Testis (tissue), 3 donors: ENCODE data around the gene SHC3. TPM values are rescaled to one million over a fixed set of nuclear protein-coding genes. Genes with fewer than 3 reads are reported as not detected.
A peak's percentile ranks its signal among the peaks of the same experiment; 100 is the strongest.

ENCODE experiments used
- DNase-seq: peaks from one replicate; pipeline ENCODE4 v3.0.0-alpha.2; 2019
- H3K27ac ChIP-seq, 2 donors: fragments of 200-600 bp; sonication (generic); one replicate each; pipeline ENCODE4 v1.5.1; 2019
- H3K27me3 ChIP-seq: fragments of 200-600 bp; sonication (generic); one replicate; pipeline ENCODE4 v1.5.1; 2019
- H3K36me3 ChIP-seq: fragments of 200-600 bp; sonication (generic); one replicate; pipeline ENCODE4 v1.5.1; 2017; ENCODE audit warnings: low read depth; ENCODE audit errors: missing control alignments
- H3K4me1 ChIP-seq: fragments of 200-600 bp; sonication (generic); one replicate; pipeline ENCODE4 v1.5.1; 2019
- H3K4me3 ChIP-seq, 2 donors: fragments of 200-600 bp; sonication (generic); one replicate each; pipeline ENCODE4 v1.5.1; 2017 to 2019
- H3K9me3 ChIP-seq: fragments of 200-600 bp; sonication (generic); one replicate; pipeline ENCODE4 v1.5.1; 2017
- POLR2A ChIP-seq: fragments of 450-650 bp; IDR thresholded peaks from one replicate; pipeline ENCODE4 v1.6.1; 2017; ENCODE audit warnings: antibody characterized with exemption, mild to moderate bottlenecking, moderate library complexity
- WGBS, 2 donors: methylation state at CpG; one replicate each; pipeline ENCODE4 v1.1.5; 2018; 5-methylcytosine and 5-hydroxymethylcytosine counted together
- intact Hi-C: fragments of 100-400 bp; cut with DNase I; formaldehyde crosslinking; loops from one replicate; pipeline ENCODE4 v1.15.1; 2023; ENCODE audit warnings: low total_unique reads
- polyA plus RNA-seq: library from polyadenylated mRNA; stranded (reverse); fragments of 350-450 nt; fragmentation: Illumina TruSeq; extraction: RNeasy Lipid Tissue Mini Kit (QIAGEN cat#74804); gene quantifications from one replicate; pipeline ENCODE4 v1.2.3, GENCODE V29; 2014; ENCODE audit warnings: low read depth, low replicate concordance; ENCODE audit not compliant: insufficient read depth
- total RNA-seq, 2 donors: library from RNA; depleted of rRNA; stranded (reverse); fragments of >200 nt; gene quantifications; one replicate each; pipeline ENCODE4 v1.2.3, GENCODE V29; 2016
- TF ChIP-seq, protein P1 (sequence below), 3 experiments: fragments of 450-650 bp in 2 of 3; fragments of 200-600 bp in 1 of 3; sonication (generic) in 1 of 3; IDR thresholded peaks; one replicate each; pipeline ENCODE4 v1.5.1; 2016 to 2019; ENCODE audit warnings: antibody characterized with exemption in 3 of 3, mild to moderate bottlenecking in 2 of 3, moderate library complexity in 1 of 3

SHC3 gene
- total and polyA plus RNA-seq, 3 donors from 2014 or later: 0.37 to 0.87 (median 0.82) TPM

DNA sequence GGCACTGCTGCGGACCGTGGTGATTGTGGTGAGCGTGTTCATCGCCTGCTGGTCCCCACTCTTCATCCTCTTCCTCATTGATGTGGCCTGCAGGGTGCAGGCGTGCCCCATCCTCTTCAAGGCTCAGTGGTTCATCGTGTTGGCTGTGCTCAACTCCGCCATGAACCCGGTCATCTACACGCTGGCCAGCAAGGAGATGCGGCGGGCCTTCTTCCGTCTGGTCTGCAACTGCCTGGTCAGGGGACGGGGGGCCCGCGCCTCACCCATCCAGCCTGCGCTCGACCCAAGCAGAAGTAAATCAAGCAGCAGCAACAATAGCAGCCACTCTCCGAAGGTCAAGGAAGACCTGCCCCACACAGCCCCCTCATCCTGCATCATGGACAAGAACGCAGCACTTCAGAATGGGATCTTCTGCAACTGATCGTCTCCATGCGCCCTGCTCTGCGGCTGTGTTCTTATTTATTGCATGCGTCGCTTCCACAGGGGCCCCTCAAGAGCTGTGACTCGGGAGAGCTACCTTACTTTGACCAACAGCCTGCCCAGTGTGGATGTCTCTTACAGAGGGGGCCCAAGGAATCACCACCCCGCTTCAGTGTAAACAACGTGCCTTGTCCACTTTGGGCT, 176.6 kb downstream of the SHC3 start:
- H3K4me1 ChIP-seq: peaks cover 22% of the 10 kb centered on the region

DNA sequence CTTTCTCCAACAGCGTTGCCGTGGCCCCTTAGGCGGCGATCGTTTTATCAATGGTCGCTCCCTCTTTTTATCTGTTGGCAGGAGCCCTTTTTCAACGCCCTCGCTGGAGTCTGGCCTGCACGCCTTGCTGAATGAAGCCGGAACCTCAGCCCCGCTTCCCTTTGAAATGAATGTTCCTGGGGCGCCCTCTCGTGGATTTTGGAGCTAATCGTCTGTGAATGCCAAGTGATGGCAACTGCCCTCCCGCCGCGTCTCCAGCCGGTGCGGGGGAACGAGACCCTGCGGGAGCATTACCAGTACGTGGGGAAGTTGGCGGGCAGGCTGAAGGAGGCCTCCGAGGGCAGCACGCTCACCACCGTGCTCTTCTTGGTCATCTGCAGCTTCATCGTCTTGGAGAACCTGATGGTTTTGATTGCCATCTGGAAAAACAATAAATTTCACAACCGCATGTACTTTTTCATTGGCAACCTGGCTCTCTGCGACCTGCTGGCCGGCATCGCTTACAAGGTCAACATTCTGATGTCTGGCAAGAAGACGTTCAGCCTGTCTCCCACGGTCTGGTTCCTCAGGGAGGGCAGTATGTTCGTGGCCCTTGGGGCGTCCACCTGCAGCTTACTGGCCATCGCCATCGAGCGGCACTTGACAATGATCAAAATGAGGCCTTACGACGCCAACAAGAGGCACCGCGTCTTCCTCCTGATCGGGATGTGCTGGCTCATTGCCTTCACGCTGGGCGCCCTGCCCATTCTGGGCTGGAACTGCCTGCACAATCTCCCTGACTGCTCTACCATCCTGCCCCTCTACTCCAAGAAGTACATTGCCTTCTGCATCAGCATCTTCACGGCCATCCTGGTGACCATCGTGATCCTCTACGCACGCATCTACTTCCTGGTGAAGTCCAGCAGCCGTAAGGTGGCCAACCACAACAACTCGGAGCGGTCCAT, 177.4 kb downstream of the SHC3 start:
- Histone ChIP-seq H3K4me1 (peaks cover 22% of the 10 kb centered on the region), H3K4me3 (no peak overlapping the region), H3K9me3 (no peaks in the 10 kb centered on the region), H3K27ac (no peak overlapping the region), H3K36me3 (no peaks in the 10 kb centered on the region), H3K27me3 (no peaks in the 10 kb centered on the region)
- TF ChIP-seq, protein P1, sequence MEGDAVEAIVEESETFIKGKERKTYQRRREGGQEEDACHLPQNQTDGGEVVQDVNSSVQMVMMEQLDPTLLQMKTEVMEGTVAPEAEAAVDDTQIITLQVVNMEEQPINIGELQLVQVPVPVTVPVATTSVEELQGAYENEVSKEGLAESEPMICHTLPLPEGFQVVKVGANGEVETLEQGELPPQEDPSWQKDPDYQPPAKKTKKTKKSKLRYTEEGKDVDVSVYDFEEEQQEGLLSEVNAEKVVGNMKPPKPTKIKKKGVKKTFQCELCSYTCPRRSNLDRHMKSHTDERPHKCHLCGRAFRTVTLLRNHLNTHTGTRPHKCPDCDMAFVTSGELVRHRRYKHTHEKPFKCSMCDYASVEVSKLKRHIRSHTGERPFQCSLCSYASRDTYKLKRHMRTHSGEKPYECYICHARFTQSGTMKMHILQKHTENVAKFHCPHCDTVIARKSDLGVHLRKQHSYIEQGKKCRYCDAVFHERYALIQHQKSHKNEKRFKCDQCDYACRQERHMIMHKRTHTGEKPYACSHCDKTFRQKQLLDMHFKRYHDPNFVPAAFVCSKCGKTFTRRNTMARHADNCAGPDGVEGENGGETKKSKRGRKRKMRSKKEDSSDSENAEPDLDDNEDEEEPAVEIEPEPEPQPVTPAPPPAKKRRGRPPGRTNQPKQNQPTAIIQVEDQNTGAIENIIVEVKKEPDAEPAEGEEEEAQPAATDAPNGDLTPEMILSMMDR (IDR thresholded peaks at IDR 0.05): peak; percentile 71 to 83 (median 78)
- no peak for TF ChIP-seq POLR2A
- intact Hi-C loops: loop anchor here (5.0 kb wide), 1 partner anchor 409 kb away; no protein-coding TSS in a partner anchor
- peak; percentile 95 for DNase-seq
- WGBS, 2 donors: 21 to 24% methylated on average over 42 to 52 of the region's 52 CpGs

More for the DNA sequence above, 176.6 kb downstream of the SHC3 start:
- no peaks in the 10 kb centered on the region for H3K27me3 ChIP-seq
- no peaks in the 10 kb centered on the region for H3K9me3 ChIP-seq
- H3K36me3 ChIP-seq: no peaks in the 10 kb centered on the region
- 93 to 98% methylated on average over 15 to 27 of the region's 27 CpGs for WGBS, 2 donors
- no peak overlapping the region for H3K27ac ChIP-seq
- no peak overlapping the region for H3K4me3 ChIP-seq
- TF ChIP-seq POLR2A: no peak
- TF ChIP-seq, protein P1 (IDR thresholded peaks at IDR 0.05): no peak
- intact Hi-C loops: loop anchor here (5.0 kb wide), 1 partner anchor 410 kb away; no protein-coding TSS in a partner anchor
- no peak for DNase-seq

DNA sequence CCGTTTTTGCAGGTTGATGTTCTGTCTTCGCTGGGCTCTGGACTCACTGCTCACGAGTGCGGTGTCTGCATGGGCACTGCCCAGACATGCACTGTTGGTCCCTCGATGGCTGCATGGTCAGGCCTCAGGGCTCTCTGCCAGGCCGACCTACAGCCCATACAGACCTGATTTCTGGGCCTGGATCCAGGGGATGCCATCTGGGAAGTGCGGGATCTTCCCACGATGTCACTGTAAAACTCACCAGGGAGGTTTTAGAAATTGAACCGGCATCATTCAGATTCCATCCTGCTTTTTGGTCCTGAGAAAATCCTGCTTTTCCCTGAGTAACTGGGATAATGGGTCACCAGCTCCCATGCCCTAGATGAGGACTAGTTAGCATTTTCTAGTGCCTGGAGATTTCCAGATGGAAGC, 178.2 kb downstream of the SHC3 start:
- no peaks in the 10 kb centered on the region for H3K9me3 ChIP-seq
- TF ChIP-seq POLR2A: no peak
- TF ChIP-seq, protein P1 (IDR thresholded peaks at IDR 0.05): no peak
- no peak overlapping the region for H3K27ac ChIP-seq
- intact Hi-C loops: loop anchor here (5.0 kb wide), 1 partner anchor 408 kb away; no protein-coding TSS in a partner anchor
- DNase-seq: peak; percentile 44
- WGBS, 2 donors: 74 to 84% methylated on average over 9 of the region's 9 CpGs
- H3K27me3 ChIP-seq: no peaks in the 10 kb centered on the region
- H3K4me1 ChIP-seq: peaks cover 18% of the 10 kb centered on the region
- H3K4me3 ChIP-seq: no peak overlapping the region
- H3K36me3 ChIP-seq: no peaks in the 10 kb centered on the region

DNA sequence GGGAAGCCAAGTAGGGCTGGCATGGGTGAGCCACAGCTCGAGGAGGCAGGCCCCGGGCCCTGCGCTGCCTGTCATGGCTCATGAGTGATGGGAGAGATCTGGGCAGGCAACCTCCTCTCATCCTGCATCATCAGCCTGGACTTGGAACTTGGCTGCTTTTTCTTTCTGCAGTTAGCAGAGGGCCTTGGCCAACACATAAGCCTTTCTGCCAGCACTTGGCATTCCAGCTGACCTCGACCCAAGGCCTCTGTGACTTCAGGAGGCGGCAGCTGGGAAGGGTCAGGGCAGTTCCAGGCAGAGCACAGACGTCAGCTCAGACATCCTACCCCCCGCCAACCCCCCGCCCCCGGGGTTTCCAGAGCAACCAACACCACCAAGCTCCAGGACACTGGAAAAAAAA, 179.7 kb downstream of the SHC3 start:
- intact Hi-C loops: no loop called here
- H3K27ac ChIP-seq: no peak overlapping the region
- 68 to 79% methylated on average over 6 to 9 of the region's 9 CpGs for WGBS, 2 donors
- H3K4me1 ChIP-seq: peaks cover 18% of the 10 kb centered on the region
- no peak for TF ChIP-seq POLR2A
- TF ChIP-seq, protein P1 (IDR thresholded peaks at IDR 0.05): no peak
- H3K36me3 ChIP-seq: no peaks in the 10 kb centered on the region
- H3K4me3 ChIP-seq: no peak overlapping the region
- H3K9me3 ChIP-seq: no peaks in the 10 kb centered on the region
- no peaks in the 10 kb centered on the region for H3K27me3 ChIP-seq
- peak; percentile 76 for DNase-seq
